PC-9 (cell line): ENCODE results near the gene PIK3R6.

Experiments
- EZH2 ChIP-seq: fragments of 200-600 bp; sonication (generic); IDR thresholded peaks from 2 replicates; pipeline ENCODE4 v1.8.0; 2017; ENCODE audit warnings: antibody characterized with exemption, low read depth
- TF ChIP-seq, protein P1 (sequence below): fragments of 200-600 bp; sonication (generic); conservative IDR thresholded peaks from 2 replicates; pipeline ENCODE4 v1.6.1; 2017; ENCODE audit warnings: mixed run types, antibody characterized with exemption, mild to moderate bottlenecking, moderate library complexity

GRCh38 chr17:8797621-8798175 is 69.8 kb downstream of the PIK3R6 start:
- no peak for TF ChIP-seq EZH2
- TF ChIP-seq, protein P1, sequence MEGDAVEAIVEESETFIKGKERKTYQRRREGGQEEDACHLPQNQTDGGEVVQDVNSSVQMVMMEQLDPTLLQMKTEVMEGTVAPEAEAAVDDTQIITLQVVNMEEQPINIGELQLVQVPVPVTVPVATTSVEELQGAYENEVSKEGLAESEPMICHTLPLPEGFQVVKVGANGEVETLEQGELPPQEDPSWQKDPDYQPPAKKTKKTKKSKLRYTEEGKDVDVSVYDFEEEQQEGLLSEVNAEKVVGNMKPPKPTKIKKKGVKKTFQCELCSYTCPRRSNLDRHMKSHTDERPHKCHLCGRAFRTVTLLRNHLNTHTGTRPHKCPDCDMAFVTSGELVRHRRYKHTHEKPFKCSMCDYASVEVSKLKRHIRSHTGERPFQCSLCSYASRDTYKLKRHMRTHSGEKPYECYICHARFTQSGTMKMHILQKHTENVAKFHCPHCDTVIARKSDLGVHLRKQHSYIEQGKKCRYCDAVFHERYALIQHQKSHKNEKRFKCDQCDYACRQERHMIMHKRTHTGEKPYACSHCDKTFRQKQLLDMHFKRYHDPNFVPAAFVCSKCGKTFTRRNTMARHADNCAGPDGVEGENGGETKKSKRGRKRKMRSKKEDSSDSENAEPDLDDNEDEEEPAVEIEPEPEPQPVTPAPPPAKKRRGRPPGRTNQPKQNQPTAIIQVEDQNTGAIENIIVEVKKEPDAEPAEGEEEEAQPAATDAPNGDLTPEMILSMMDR = no peak
